GM11168 (cell line): Measurements from ENCODE around the gene PARD3B.

Experiments
- in situ Hi-C: fragments of 300-500 bp; cut with MboI; formaldehyde crosslinking; loops from one replicate; pipeline ENCODE4 v1.12.0; 2022; ENCODE audit warnings: low sequenced_read_pairs; ENCODE audit not compliant: unreplicated experiment

The PARD3B gene, protein sequence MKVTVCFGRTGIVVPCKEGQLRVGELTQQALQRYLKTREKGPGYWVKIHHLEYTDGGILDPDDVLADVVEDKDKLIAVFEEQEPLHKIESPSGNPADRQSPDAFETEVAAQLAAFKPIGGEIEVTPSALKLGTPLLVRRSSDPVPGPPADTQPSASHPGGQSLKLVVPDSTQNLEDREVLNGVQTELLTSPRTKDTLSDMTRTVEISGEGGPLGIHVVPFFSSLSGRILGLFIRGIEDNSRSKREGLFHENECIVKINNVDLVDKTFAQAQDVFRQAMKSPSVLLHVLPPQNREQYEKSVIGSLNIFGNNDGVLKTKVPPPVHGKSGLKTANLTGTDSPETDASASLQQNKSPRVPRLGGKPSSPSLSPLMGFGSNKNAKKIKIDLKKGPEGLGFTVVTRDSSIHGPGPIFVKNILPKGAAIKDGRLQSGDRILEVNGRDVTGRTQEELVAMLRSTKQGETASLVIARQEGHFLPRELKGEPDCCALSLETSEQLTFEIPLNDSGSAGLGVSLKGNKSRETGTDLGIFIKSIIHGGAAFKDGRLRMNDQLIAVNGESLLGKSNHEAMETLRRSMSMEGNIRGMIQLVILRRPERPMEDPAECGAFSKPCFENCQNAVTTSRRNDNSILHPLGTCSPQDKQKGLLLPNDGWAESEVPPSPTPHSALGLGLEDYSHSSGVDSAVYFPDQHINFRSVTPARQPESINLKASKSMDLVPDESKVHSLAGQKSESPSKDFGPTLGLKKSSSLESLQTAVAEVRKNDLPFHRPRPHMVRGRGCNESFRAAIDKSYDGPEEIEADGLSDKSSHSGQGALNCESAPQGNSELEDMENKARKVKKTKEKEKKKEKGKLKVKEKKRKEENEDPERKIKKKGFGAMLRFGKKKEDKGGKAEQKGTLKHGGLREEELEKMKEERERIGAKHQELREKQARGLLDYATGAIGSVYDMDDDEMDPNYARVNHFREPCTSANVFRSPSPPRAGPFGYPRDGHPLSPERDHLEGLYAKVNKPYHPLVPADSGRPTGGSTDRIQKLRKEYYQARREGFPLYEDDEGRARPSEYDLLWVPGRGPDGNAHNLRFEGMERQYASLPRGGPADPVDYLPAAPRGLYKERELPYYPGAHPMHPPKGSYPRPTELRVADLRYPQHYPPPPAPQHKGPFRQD (N-terminal part only)

DNA sequence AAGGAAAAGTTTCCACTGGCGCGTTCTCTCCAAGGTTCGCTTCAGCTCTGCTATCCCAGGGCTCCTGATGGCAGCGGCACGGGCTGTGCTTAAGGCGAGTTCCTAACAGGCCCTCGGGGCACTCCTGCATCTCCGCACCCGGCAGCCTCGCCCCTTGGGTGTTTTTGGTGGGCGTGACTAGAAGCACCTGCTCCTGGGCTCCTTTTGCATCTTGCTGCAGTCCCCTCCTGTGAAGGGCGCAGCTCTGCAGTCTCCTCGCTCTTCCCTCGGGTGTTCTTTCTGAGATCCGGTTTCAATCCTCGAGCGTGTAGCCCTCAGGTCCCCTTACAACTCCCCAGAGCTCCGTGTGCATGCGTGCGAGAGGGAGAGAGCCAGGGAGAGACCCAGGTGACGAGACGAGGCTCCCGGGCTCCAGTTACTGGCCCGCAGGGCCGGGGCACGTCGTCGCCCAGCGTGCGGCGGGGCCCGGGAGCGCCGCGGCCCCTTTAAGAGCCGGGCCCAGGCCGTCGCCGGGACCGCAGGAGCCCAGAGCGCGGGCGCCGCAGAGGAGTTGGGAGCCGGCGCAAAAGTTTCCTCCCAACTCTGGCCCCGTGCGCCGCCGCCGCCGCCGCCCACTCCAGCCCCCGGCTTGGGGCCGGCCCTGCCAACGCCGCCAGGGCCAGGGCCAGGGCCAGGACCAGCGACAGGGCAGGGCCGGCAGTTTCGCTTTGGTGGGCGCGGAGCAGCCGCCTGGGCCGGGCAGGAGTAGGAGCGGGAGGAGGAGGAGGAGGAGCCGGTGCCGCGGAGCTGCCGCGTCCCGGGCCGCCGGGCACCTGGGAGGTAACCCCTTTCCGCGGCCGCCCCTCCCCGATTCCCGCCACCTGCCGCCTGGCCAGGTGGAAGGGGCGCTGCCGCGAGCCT lies at the start of gene PARD3B:
Gene PARD3B, plus strand, starts transcription at position 515 of the 900 bp plus-strand sequence. CDS start 525 bp downstream, outside the sequence.
- in situ Hi-C loops = no loop called here

DNA sequence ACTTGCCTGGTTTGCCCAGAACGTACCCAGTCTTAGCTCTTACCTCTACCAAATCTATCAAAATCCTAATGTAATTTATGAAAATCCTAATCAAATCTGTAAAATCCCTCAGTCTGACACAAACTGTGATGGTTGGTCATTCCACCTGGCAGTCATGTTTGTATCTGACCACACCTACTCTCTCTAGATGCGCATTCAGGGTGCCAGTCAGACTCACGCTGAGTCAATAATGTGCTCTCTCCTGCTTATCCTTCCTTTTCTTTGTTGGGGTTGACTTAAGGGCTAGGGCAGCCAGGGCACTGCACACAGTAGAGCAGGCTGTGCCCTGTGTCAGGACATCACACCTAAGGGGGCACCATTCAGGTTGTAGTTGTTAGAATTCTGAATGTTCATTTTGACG lies 48.5 kb upstream of the PARD3B start:
- in situ Hi-C loops = no loop called here

DNA sequence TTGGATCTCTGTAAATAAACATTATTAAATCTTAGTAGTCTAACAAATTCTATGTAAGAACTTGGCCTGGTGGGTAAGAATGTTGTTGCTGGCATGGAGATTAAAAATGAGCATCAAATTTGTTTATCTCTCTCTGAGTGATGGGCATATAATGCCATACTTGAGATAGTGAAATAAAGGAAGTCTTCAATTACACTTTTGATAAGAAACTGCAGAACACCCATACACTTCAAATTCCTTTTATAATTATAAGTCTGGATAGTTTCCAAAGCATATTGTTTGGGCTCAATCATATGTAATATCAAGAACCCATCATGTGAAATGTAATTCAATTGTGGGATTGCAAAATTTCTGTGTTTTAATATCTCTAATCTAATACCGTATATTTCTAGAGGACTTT lies 47.4 kb upstream of the PARD3B start:
- in situ Hi-C loops = no loop called here

DNA sequence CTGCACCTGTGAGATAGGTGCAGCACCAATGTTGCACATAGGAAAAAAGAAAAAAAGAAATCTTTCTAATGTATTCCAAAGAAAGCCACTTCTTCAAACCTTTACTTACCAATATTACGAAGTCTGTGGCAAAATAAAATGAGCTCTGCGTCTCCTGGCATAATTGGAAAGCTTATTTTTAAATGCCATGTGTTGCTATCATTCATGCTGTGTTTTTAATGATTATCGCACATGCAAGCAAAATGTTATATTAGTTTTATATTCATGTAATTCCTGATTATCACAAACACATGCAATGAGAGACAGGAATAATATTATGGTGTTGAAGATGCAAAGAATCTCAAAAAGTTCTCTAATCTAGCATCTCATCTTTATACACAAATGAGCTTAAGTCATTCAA lies 47.0 kb upstream of the PARD3B start:
- in situ Hi-C loops = no loop called here

DNA sequence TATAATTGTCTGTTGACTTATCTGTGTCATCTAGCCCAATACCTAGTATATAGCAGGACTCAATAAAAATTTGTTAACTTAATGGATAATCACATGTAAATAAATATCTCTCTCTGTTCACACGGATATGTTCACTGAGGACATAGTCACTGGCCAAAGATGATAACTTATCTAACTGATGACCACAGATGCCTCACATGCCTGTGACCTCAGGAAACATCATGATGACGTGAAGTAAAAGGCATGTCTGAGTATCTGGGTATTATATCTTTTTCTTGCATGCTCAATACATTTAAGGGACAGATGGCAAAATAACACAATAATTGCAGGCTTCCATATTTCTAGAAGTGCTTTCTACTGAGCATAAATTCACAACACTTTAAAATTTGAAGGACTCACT lies 41.4 kb upstream of the PARD3B start:
- in situ Hi-C loops = no loop called here

DNA sequence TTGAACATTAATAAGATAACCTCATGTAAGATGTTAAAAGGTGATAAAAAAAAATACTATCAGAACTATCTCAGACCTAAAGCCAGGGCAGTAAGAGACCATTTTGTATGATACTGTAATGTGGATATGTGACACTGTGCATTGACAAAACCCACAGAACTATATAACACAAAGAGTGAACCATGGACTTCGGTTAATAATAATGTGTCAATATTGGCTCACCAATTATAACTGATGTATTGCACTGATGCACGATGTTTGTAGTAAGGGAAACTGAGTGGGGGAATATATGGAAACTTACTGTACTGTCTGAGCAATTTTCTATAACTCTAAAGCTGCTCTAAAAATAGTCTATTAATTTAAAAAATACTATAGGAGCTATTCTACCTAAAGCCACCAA lies 40.7 kb upstream of the PARD3B start:
- in situ Hi-C loops = no loop called here

DNA sequence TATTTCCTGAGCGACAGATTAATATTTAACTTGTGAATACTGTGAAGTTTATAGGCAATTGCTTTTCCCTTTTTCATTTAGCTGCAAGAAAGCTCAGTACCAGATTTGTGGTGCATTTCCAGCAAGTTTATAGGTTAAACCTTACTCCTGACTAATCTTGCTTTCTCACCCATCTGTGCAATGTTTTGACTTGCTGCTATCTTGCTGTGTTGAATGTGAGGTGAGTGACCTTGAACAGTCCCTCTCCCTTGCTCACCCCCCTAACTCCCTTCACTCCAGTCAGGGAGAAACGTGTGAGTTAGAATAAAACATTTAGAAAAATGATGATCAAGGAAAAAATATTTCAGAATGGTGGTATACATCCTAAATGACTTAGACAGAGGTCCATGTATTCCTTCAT lies 39.8 kb upstream of the PARD3B start:
- in situ Hi-C loops = no loop called here

DNA sequence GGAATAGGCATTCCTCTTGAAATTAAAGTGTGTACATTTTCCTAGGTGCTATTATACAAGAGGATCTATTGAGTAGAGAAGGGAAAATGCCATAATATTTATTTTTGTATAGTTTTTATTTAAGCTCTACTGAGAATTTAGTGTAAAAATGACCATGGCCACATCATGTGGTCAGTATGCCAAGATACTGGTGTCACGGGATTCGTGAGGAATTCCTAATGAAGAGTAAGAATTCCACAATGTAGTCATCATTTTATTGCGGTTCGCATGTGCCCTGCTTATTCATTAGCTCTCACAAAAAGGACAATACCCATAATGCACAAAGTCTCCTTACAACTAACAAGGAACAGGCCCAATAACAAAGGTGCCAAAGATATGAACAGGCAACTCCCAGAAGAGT lies 39.3 kb upstream of the PARD3B start:
- in situ Hi-C loops = no loop called here

DNA sequence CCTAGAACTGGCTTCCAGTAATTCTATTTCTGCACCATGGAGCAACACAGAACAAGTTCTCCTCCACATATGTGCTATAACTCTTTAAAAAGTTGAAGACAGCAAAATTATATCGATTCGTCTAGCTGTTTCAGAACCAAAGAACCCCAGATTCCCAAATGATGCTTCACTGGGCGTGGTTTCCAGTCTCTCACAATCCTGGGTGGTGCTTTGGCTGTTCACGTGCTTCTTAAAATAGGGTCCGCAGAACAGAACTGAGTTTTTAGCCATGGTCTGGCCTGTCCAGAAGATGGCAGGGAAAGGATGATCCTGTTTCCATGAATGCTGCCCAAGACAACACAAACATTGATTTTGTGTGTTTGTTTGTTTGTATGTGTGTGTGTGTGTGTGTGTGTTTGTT lies 37.6 kb upstream of the PARD3B start:
- in situ Hi-C loops = no loop called here

DNA sequence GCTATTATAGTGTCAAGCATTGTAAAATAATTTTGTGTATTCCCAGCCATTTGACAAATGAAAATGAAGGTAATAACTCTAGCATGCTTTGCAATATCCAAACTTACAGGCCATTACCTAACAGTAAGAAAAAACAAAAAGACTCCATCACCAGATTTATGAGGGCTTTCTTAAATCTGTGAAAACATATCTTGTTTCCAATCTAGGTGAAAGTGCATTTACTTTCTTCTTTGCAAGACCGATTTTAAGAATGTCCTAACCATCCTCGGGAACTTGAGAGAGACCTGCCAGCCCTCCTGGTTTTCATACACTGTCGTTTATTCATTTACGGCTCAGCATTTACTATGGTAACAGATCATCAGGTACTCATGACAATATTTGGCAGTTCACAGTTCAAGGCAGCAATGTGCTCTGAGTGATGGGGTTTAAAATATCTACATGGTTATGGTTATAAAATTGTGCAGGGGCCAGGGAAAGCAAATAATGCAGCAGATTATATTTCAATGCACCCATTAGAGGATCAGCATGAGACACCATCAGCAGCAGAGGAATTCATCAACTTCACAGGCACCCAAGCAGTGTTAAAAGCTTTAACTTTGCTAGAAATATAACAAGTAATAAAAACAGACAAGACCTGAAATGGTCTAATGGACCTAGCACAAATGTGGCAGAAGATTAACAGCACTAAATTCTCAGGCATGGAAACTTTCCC lies 34.4 kb upstream of the PARD3B start:
- in situ Hi-C loops = no loop called here

DNA sequence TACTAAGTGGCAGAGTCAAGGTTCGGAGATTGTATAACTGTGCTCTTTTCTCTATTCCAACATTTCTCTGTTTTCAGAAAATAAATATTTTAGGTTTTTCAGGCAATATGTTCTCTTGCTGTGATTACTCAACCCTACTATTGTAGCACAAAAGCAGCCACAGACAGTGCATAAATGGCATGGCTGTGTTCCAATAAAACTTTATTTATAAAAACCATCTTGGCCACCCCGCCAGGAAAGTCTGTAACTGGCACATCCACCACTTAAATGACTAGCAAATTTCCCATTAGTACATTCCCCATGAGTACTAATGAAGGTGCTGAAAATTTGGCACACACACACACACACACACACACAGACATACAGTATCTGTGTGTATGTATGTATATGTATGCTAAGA lies 30.8 kb upstream of the PARD3B start:
- in situ Hi-C loops = no loop called here

DNA sequence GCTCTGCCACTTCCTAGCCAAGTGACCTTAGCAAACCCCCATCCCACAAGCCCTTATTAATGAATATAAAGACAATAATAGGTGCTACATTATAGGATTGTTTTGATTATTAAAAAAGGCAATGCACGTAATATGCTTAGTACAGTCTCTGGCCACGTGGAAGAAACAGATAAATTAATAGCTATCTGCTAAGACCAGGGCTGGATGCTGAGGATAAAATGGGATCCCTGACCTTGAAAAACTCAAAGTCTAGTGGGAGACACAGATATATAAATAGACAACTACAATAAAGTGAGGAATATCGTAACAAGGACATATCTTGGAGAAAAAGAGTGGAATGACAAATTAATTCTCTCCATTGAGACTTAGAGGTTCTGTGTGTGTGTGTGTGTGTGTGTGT lies 29.9 kb upstream of the PARD3B start:
- in situ Hi-C loops = no loop called here

DNA sequence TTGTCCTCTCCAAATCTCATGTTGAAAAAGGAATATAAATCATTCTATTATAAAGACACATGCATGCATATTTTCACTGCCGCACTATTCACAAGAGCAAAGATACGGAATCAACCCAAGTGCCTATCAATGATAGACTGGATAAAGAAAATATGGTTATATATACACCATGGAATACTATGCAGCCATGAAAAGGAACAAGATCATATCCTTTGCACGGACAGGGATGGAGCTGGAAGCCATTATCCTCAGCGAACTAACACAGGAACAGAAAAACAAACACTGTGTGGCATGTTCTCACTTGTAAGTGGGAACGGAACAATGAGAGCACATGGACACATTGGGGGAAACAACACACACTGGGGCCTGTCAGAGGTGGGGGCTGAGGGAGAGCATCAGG lies 28.1 kb upstream of the PARD3B start:
- in situ Hi-C loops = no loop called here

DNA sequence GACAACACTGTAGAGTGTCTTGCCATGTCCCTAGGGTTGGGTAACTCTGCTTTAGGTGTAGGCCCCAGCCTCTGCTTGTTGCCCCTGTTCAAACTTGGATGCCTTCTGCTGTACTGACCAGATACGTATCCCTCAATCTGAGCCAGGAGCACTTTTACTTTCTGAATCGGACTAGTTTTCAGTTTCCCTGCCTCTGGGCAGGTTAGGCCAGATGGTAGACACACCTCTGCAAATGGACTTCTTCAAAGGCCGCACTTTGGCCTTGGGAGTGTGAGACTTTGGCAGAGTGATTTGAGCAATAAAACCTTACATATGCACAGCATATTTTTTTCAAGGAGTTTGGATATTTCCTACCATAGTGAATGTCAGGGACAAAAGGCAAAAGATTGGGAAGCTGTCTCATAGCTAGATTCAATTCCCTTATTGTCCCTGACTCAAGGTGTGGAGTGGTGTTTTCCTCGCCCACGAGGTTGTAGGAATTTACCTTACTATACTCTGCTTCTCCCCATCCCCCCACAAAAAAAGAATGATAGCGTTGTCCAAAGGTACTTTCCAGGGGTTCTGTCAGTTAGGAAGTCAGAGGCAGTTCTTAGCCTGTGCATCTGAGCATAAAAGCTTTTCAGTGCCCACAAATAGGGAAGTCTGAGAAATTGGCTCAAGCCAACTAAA lies 15.3 kb upstream of the PARD3B start:
- in situ Hi-C loops = no loop called here

DNA sequence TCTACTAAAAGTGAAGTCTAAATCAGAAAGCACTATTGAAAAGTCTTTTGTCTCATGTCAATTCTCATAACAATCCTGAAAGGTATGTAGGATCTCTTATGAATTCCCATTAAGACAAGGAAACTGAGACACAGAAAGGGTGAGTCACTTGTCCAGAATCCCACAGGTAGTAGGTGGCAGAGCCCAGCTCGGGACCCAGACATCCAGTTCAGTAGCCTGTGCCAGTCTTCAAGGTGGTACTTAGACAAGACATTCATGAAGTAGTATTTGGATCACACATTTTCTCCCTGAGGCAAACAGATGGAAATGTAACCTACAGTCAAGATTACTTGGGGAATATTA lies 14.8 kb upstream of the PARD3B start:
- in situ Hi-C loops = no loop called here

DNA sequence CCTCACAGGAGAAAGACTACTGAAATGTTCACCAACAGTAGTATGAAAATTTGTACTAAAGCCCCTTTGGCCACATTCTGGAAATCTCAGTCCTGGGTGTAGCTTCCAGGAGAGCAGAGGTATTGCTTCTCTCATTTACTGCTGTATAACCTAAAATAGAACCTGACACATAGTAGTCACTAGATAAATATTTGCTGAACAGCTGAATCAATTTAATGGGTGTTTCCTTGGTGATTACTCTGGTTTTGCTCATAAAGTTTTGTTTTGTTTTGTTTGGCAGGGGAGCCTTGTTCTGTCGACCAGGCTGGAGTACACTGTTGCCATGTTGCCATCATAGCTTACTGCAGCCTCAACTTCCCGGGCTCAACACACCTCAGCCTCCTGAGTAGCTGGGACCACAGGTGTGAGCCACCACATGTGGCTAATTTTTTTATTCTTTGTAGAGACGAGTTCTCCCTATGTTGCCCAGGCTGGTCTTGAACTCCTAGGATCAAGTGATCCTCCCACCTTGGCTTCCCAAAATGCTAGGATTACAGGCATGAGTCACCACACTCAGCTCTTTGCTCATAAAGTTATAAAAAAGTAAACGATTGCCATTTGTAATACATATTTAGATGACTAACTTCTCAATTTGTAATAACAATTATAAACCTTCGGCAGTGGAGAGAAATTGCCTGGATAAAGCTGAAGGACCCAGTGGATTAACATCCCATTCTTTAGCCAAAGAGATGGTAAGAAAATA lies 11.5 kb upstream of the PARD3B start:
- in situ Hi-C loops = no loop called here

DNA sequence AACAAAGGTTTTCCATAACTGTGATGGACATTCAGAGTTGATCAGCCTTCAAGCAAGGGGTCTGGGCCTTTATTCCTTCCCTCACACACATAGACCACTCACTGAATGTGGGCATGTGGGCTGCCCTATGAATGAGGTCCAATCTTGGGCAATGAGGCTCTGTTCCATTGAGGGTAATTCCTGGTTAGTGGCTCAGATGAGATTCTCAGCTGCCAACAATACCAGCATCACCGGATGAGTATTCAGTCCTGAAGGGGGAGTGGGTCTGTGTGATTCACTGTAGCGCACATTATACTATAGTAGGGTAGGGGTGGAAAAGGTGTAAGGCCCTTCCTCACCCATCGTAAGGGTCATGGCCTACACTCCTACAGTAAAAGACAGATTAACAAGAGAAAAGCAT lies 9.9 kb upstream of the PARD3B start:
- in situ Hi-C loops = no loop called here

DNA sequence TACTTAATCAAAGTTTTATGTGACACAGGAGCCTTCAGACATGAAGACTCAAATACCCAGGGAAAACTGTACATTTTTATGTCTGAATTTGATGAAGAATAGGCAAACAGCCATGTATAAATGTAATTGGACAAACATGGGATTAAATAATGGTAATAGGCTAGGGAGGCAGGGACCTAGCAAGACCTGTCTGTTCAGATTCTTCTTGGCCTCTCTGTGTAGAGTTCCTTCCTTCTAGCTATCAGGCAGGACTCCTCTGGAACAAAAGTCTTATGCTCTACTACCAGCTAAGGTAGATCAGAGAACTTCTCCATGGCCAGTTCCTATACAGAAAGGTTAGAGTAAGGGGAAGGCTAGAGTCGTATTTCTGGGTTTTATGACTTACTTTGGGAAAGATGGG lies 9.5 kb upstream of the PARD3B start:
- in situ Hi-C loops = no loop called here
